GM19438 (cell line): ENCODE measurements around the gene C2CD5.
"Not testable (repeated sequence)": the region's sequence is repeated elsewhere in the genome, so short reads cannot be mapped to it uniquely, and the experiment has no call there.

Source experiments
- ATAC-seq: cut with Tn5 transposase; IDR thresholded peaks from one replicate; pipeline ENCODE4 v1.9.1; 2021; ENCODE audit warnings: low read depth; ENCODE audit not compliant: unreplicated experiment

C2CD5 gene

GRCh38 chr12:22481547-22482104, 62.7 kb downstream of the C2CD5 start:
- no peak for ATAC-seq

- ATAC-seq: not testable (repeated sequence)
These were observed 63.5 kb downstream of the C2CD5 start for GRCh38 chr12:22480814-22481213.

GRCh38 chr12:22480016-22480415, 64.3 kb downstream of the C2CD5 start:
- ATAC-seq: no peak

GRCh38 chr12:22477894-22478287, 66.5 kb downstream of the C2CD5 start:
- no peak for ATAC-seq

GRCh38 chr12:22477166-22477893, 67.0 kb downstream of the C2CD5 start:
- ATAC-seq: no peak

- no peak for ATAC-seq
These were observed 68.2 kb downstream of the C2CD5 start for GRCh38 chr12:22476133-22476532.

- ATAC-seq: no peak
These were observed 69.2 kb downstream of the C2CD5 start for GRCh38 chr12:22474970-22475720.

- no peak for ATAC-seq
These were observed 71.1 kb downstream of the C2CD5 start for GRCh38 chr12:22473212-22473611.

- no peak for ATAC-seq
These were observed 77.2 kb downstream of the C2CD5 start for GRCh38 chr12:22467190-22467589.

- no peak for ATAC-seq
These were observed 81.0 kb downstream of the C2CD5 start for GRCh38 chr12:22463306-22463705.

- no peak for ATAC-seq
These were observed 82.6 kb downstream of the C2CD5 start for GRCh38 chr12:22461786-22462185.

- peak; percentile 74 for ATAC-seq
These were observed 84.4 kb downstream of the C2CD5 start for GRCh38 chr12:22459838-22460490.

GRCh38 chr12:22458298-22458937, 85.9 kb downstream of the C2CD5 start:
- ATAC-seq: no peak

GRCh38 chr12:22457085-22457484, 87.3 kb downstream of the C2CD5 start:
- no peak for ATAC-seq

GRCh38 chr12:22453511-22453910, 90.8 kb downstream of the C2CD5 start:
- ATAC-seq: no peak

GRCh38 chr12:22447223-22447622, 97.1 kb downstream of the C2CD5 start:
- no peak for ATAC-seq

- not testable (repeated sequence) for ATAC-seq
These were observed 100.1 kb downstream of the C2CD5 start for GRCh38 chr12:22444317-22444665.

- peak; percentile 100 for ATAC-seq
These were observed 100.7 kb downstream of the C2CD5 start for GRCh38 chr12:22443379-22444316.

GRCh38 chr12:22437031-22437806, 107.1 kb downstream of the C2CD5 start:
- ATAC-seq: no peak
